Endothelial cell of umbilical vein (primary cell): Measurements from ENCODE around the gene SH3RF1. TPM values are rescaled to one million over a fixed set of nuclear protein-coding genes. Genes with fewer than 3 reads are reported as not detected.

Experiments
- BruUV-seq: library from RNA; stranded (reverse); fragments of 400-500 nt; replicated peaks from 2 replicates; lab custom pipeline; 2021; lab: Mats Ljungman, UMichigan
- CTCF ChIA-PET: fragments of 300-600, 350-600 bp; sonication (Branson Sonifier 250); formaldehyde crosslinking; loops from one replicate; lab custom pipeline; 2021; ENCODE audit warnings: antibody characterized with exemption, inconsistent platforms; lab: Charles Lee
- POLR2A ChIA-PET: fragments of 300-600, 350-600 bp; sonication (Branson Sonifier 250); formaldehyde crosslinking; loops from one replicate; lab custom pipeline; 2021; ENCODE audit warnings: antibody characterized with exemption, inconsistent platforms; lab: Charles Lee
- DNase-seq: peaks from one replicate; pipeline ENCODE4 v3.0.0-alpha.2; 2011; ENCODE audit warnings: low read depth, low spot score
- FAIRE-seq: peaks from 2 replicates; lab custom pipeline; 2011; peaks lifted over from hg19 to GRCh38; lab: Jason Lieb, UNC
- H2AFZ ChIP-seq: 2 replicates; pipeline ENCODE4 v1.6.0; 2012; ENCODE audit warnings: low read depth, low read length, control low read depth, inconsistent platforms
- H3K27ac ChIP-seq: 2 replicates; pipeline ENCODE4 v1.5.1; 2011; ENCODE audit warnings: low read depth, mild to moderate bottlenecking, control low read depth, low read length, moderate library complexity; ENCODE audit not compliant: insufficient read depth
- H3K27me3 ChIP-seq, 2 experiments: 2 replicates each; pipeline versions ENCODE4 v1.6.0 to v1.6.1; 2011; ENCODE audit warnings: low read length in 2 of 2, mixed read lengths in 1 of 2; ENCODE audit not compliant: control insufficient read depth in 2 of 2, insufficient read depth in 2 of 2
- H3K36me3 ChIP-seq, 2 experiments: 2 replicates in 1 of 2; 3 replicates in 1 of 2; pipeline ENCODE4 v1.5.1; 2011; ENCODE audit warnings: low read length in 2 of 2, mild to moderate bottlenecking in 1 of 2, moderate library complexity in 1 of 2; ENCODE audit not compliant: control insufficient read depth in 2 of 2, insufficient read depth in 2 of 2; ENCODE audit errors: extremely low read depth in 1 of 2
- H3K4me1 ChIP-seq: 3 replicates; pipeline ENCODE4 v1.5.1; 2011; ENCODE audit warnings: mild to moderate bottlenecking, low read length; ENCODE audit not compliant: control insufficient read depth, insufficient read depth; ENCODE audit errors: extremely low read depth
- H3K4me2 ChIP-seq: 2 replicates; pipeline ENCODE4 v1.6.1; 2011; ENCODE audit warnings: low read length, control low read depth, mixed read lengths; ENCODE audit not compliant: insufficient read depth
- H3K4me3 ChIP-seq, 3 experiments: fragments of 200-600 bp in 1 of 3; sonication (generic), shearing (Covaris generic) in 1 of 3; replicated peaks in 1 of 3; 2 replicates each; pipeline ENCODE4 v1.5.1; 2011 to 2016; ENCODE audit warnings: control low read depth in 3 of 3, low read length in 3 of 3, mild to moderate bottlenecking in 2 of 3, inconsistent platforms in 1 of 3, low read depth in 1 of 3, moderate library complexity in 1 of 3; ENCODE audit not compliant: insufficient read depth in 1 of 3
- H3K79me2 ChIP-seq: 2 replicates; pipeline ENCODE4 v1.6.0; 2012; ENCODE audit warnings: low read length, inconsistent platforms; ENCODE audit not compliant: control insufficient read depth, insufficient read depth
- H3K9ac ChIP-seq: replicated peaks from 2 replicates; pipeline ENCODE3; 2011; ENCODE audit warnings: low read length, control low read depth; ENCODE audit not compliant: insufficient read depth; ENCODE audit errors: extremely low read depth
- H3K9me1 ChIP-seq: replicated peaks from 3 replicates; pipeline ENCODE4 v1.6.0; 2011; ENCODE audit warnings: mild to moderate bottlenecking, low read length; ENCODE audit not compliant: control insufficient read depth, insufficient read depth; ENCODE audit errors: extremely low read depth
- H3K9me3 ChIP-seq: replicated peaks from 2 replicates; pipeline ENCODE4 v1.5.1; 2012; ENCODE audit warnings: low read length, inconsistent platforms; ENCODE audit not compliant: control insufficient read depth, insufficient read depth
- H4K20me1 ChIP-seq: replicated peaks from 2 replicates; pipeline ENCODE3; 2011; ENCODE audit warnings: mild to moderate bottlenecking, low read length; ENCODE audit not compliant: control insufficient read depth, insufficient read depth; ENCODE audit errors: extremely low read depth
- CTCF ChIP-seq, 2 donors: IDR thresholded peaks; 1 replicate in 1 of 2; 2 replicates in 1 of 2; pipeline ENCODE4 v1.5.1; 2011; ENCODE audit warnings: low read length in 2 of 2, mild to moderate bottlenecking in 2 of 2, moderate library complexity in 2 of 2, control low read depth in 1 of 2, inconsistent platforms in 1 of 2, low read depth in 1 of 2; ENCODE audit not compliant: insufficient read depth in 1 of 2; ENCODE audit errors: extremely low read depth in 1 of 2
- EZH2 ChIP-seq: IDR thresholded peaks from 2 replicates; pipeline ENCODE4 v1.6.1; 2012; ENCODE audit warnings: borderline replicate concordance, low read depth, mild to moderate bottlenecking, moderate library complexity, low read length, inconsistent platforms; ENCODE audit not compliant: severe bottlenecking
- FOS ChIP-seq: IDR thresholded peaks from 2 replicates; pipeline ENCODE4 v1.6.1; 2011; ENCODE audit warnings: mild to moderate bottlenecking, low read length, moderate library complexity, borderline replicate concordance; ENCODE audit not compliant: insufficient read depth
- GATA2 ChIP-seq: IDR thresholded peaks from 2 replicates; pipeline ENCODE4 v1.7.0; 2011; ENCODE audit warnings: low read depth, mild to moderate bottlenecking, moderate library complexity, mixed read lengths, low read length; ENCODE audit not compliant: insufficient read length, insufficient read depth
- JUN ChIP-seq: IDR thresholded peaks from 2 replicates; pipeline ENCODE4 v1.6.1; 2011; ENCODE audit warnings: borderline replicate concordance, low read depth; ENCODE audit not compliant: insufficient read length, insufficient read depth
- MAX ChIP-seq: IDR thresholded peaks from 2 replicates; pipeline ENCODE4 v1.6.1; 2011; ENCODE audit not compliant: insufficient read depth, insufficient read length
- MYC ChIP-seq: IDR thresholded peaks from one replicate; pipeline ENCODE4 v1.6.1; 2011; ENCODE audit warnings: mild to moderate bottlenecking, low read depth, low read length
- POLR2A ChIP-seq: IDR thresholded peaks from 2 replicates; pipeline ENCODE4 v1.6.1; 2012; ENCODE audit warnings: low read depth, mild to moderate bottlenecking, control low read depth, low read length
- POLR2AphosphoS5 ChIP-seq: IDR thresholded peaks from 2 replicates; pipeline ENCODE4 v1.6.1; 2012; ENCODE audit warnings: low read depth, mild to moderate bottlenecking, control low read depth, low read length, moderate library complexity; ENCODE audit not compliant: insufficient read depth
- dilution Hi-C: fragments of 300-500 bp; cut with MboI; formaldehyde crosslinking; loops from one replicate; pipeline ENCODE4 v1.15.0; 2019; ENCODE audit warnings: low sequenced_read_pairs; ENCODE audit not compliant: extremely low pct_ligation_motif_present
- intact Hi-C: fragments of 100-400 bp; cut with micrococcal nuclease; formaldehyde crosslinking; loops from one replicate; pipeline ENCODE4 v1.10.0; 2022
- polyA plus RNA-seq, 4 experiments: library from polyadenylated mRNA; depleted of rRNA in 3 of 4; stranded (reverse) in 3 of 4; unstranded in 1 of 4; fragments of >200 nt; gene quantifications; 2 replicates each; pipeline versions ENCODE4 v1.2.1 to v1.2.3, GENCODE V29; 2011 to 2012; ENCODE audit warnings: missing spikeins in 1 of 4
- total RNA-seq: library from RNA; stranded (reverse); gene quantifications from 2 replicates; pipeline ENCODE4 v1.2.3, GENCODE V29; 2021

SH3RF1 gene
- total and polyA plus RNA-seq, 2 donors (not counting 3 experiments of a cell fraction or from before 2014, with no cell fraction given): 16.2 to 24.9 TPM

GRCh38 chr4:169205075-169205743 lies 65.5 kb downstream of the SH3RF1 start:
- DNase-seq (no peak), FAIRE-seq (no peak)
- TF ChIP-seq MYC (no peak), EZH2 (no peak), GATA2 (no peak), POLR2AphosphoS5 (no peak), CTCF (IDR thresholded peaks at IDR 0.05; ENCODE audit: extremely low read depth in 1 of 2, insufficient read depth in 1 of 2, low read depth in 1 of 2, low read length in 2 of 2) (no peak), MAX (no peak), FOS (no peak), JUN (no peak), POLR2A (no peak)
- dilution Hi-C loops: no loop called here
- H3K36me3 ChIP-seq: no peaks in the 10 kb centered on the region
- H2AFZ ChIP-seq: no peak overlapping the region
- H3K9me3 ChIP-seq: no peaks in the 10 kb centered on the region
- H3K4me1 ChIP-seq: peaks cover 24% of the 10 kb centered on the region
- BruUV-seq: no TSS peak
- no peak overlapping the region for H3K27ac ChIP-seq
- no peak overlapping the region for H3K9ac ChIP-seq
- H4K20me1 ChIP-seq: no peaks in the 10 kb centered on the region
- intact Hi-C loops: no loop called here
- H3K9me1 ChIP-seq: no peaks in the 10 kb centered on the region
- H3K4me3 ChIP-seq: no peak overlapping the region
- H3K79me2 ChIP-seq: peaks cover 80% of the 10 kb centered on the region
- ChIA-PET CTCF (interaction anchor here (0.6 to 1.0 kb wide), 3 partner anchors 10 to 195 kb away, joined by 3 to 5 read pairs (median 3); partner anchors contain the start of gene CBR4), POLR2A (no interaction called here)
- no peak overlapping the region for H3K4me2 ChIP-seq
- H3K27me3 ChIP-seq: no peaks in the 10 kb centered on the region
